Measurements from ENCODE around the gene GSDME. TPM values are rescaled to one million over a fixed set of nuclear protein-coding genes. Genes with fewer than 3 reads are reported as not detected.
A peak's percentile ranks its signal among the peaks of the same experiment; 100 is the strongest.

GSDME gene
- total RNA-seq, 2 donors from 2014 or later = 3.5 to 5.2 TPM

DNA sequence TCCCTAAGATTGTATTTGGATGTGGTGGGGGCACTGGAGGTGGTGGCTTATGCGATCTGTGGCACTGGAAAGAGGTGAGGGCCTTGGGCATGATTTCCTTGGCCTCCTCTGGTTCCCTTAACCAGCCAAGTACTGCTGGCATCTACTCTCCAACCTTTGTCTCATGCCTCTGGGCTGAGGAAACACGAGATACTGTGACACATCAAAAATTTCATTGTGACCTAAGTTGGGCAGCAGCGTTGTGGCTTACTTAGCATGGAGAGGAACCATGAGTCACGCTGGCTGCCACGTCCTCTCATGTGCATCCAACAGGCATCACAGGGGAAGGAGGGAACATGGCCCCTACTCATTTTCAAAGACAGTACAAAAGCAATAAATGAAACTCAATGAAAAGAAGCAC lies 29.7 kb upstream of the GSDME start:
- peaks cover 5% of the 10 kb centered on the region for H3K36me3 Mint-ChIP-seq
- peak; percentile 71 for DNase-seq (ENCODE audit: low spot score)
- H3K4me3 Mint-ChIP-seq = peak overlapping the region; percentile 72
- H3K4me1 Mint-ChIP-seq (ENCODE audit: low read depth in 2 of 2) = peaks cover 27 to 40% of the 10 kb centered on the region in 2 donors
- H3K9me3 Mint-ChIP-seq = no peaks in the 10 kb centered on the region
- H3K27me3 Mint-ChIP-seq = no peaks in the 10 kb centered on the region
- peak overlapping the region; percentile 90 to 94 for H3K27ac Mint-ChIP-seq
- ATAC-seq = peak; percentile 88

- peaks cover 27 to 40% of the 10 kb centered on the region in 2 donors for H3K4me1 Mint-ChIP-seq (ENCODE audit: low read depth in 2 of 2)
- H3K27me3 Mint-ChIP-seq = no peaks in the 10 kb centered on the region
- H3K36me3 Mint-ChIP-seq = peaks cover 5% of the 10 kb centered on the region
- ATAC-seq (peak; percentile 77 to 81), DNase-seq (ENCODE audit: low spot score) (peak; percentile 67)
- H3K27ac Mint-ChIP-seq = peak overlapping the region; percentile 90 to 94
- no peaks in the 10 kb centered on the region for H3K9me3 Mint-ChIP-seq
- H3K4me3 Mint-ChIP-seq = peak overlapping the region; percentile 72
Measured at GRCh38 chr7:24786306-24786705, 29.0 kb upstream of the GSDME start.

- DNase-seq (ENCODE audit: low spot score) (no peak), ATAC-seq (no peak)
- peaks cover 24 to 36% of the 10 kb centered on the region in 2 donors for H3K4me1 Mint-ChIP-seq (ENCODE audit: low read depth in 2 of 2)
- no peak overlapping the region for H3K4me3 Mint-ChIP-seq
- H3K36me3 Mint-ChIP-seq = peaks cover 5% of the 10 kb centered on the region
- H3K27me3 Mint-ChIP-seq = no peaks in the 10 kb centered on the region
- H3K9me3 Mint-ChIP-seq = no peaks in the 10 kb centered on the region
- H3K27ac Mint-ChIP-seq = no peak overlapping the region
Measured at GRCh38 chr7:24784277-24784676, 27.0 kb upstream of the GSDME start.

- Mint-ChIP-seq H3K4me3 (no peak overlapping the region), H3K9me3 (no peaks in the 10 kb centered on the region), H3K36me3 (peaks cover 5% of the 10 kb centered on the region), H3K27ac (peak overlapping the region in 1 of 2 donors; percentile 41), H3K4me1 (ENCODE audit: low read depth in 2 of 2) (peaks cover 25 to 35% of the 10 kb centered on the region in 2 donors), H3K27me3 (no peaks in the 10 kb centered on the region)
- DNase-seq (ENCODE audit: low spot score) (no peak), ATAC-seq (no peak)
Measured at GRCh38 chr7:24783698-24784097, 26.4 kb upstream of the GSDME start.

DNA sequence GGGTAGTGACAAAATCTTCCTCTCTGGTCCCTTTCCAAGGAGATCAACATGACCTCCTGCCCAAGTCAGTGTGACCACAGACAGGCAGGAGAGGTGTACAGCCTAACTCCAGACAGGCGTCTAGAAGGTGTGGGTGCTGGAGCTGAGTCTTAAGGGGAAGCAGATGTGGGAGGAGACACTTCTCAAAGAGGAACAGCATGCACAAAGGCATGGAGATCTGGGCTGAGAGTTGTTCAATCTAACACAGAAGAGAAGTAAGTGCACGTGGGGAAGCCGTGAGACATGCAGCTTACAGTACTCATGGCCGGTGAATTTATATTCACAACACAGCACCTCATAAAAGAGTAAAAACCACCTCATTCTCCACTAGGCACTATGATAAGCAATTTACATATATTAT lies 23.8 kb upstream of the GSDME start:
- ATAC-seq (no peak), DNase-seq (ENCODE audit: low spot score) (no peak)
- Mint-ChIP-seq H3K27me3 (no peaks in the 10 kb centered on the region), H3K27ac (no peak overlapping the region), H3K4me1 (ENCODE audit: low read depth in 2 of 2) (peaks cover 12 to 17% of the 10 kb centered on the region in 2 donors), H3K4me3 (no peak overlapping the region), H3K36me3 (peaks cover 5% of the 10 kb centered on the region), H3K9me3 (no peaks in the 10 kb centered on the region)

GRCh38 chr7:24779283-24779655 lies 22.0 kb upstream of the GSDME start:
- H3K27ac Mint-ChIP-seq = no peak overlapping the region
- H3K4me1 Mint-ChIP-seq (ENCODE audit: low read depth in 2 of 2) = peaks cover 8 to 11% of the 10 kb centered on the region in 2 donors
- H3K27me3 Mint-ChIP-seq = no peaks in the 10 kb centered on the region
- ATAC-seq (no peak), DNase-seq (ENCODE audit: low spot score) (no peak)
- H3K9me3 Mint-ChIP-seq = no peaks in the 10 kb centered on the region
- H3K4me3 Mint-ChIP-seq = peak overlapping the region; percentile 4
- H3K36me3 Mint-ChIP-seq = no peaks in the 10 kb centered on the region

DNA sequence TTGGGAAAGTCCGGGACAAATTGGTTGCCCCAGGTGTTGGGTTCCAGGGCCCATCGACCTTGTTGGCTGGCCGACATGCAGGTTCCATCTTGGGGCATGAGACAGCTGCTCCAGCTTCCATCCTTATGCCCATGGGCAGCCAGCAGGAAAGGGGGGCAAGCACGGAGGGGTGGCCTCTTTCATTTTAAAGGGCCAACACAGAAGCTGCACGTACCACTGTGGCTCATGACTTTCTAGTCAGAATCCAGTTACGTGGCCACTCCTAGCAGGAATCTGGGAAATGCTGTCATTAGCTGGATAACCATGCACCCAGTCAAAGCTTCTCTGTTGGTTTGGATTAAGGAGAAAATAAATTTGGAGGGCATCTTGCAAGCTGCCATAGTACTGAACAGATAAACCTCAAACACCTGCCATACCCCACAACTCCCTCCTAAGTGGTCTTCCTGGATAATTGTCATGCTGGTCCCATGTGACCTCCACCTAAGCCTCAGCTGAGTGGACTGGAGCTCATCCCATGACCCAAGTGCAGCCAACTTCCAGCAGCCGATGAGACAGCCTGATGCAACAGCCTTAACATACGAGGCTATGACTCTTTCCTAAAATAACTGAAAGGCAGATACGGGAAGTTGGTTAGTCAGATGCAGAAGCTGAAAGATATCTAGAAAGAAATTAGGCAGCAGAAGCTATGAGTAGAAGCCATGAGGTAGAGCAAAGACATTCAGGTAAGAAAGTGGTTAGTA lies 21.4 kb upstream of the GSDME start:
- peak; percentile 56 to 73 for ATAC-seq

GRCh38 chr7:24777806-24778205 lies 20.5 kb upstream of the GSDME start:
- Mint-ChIP-seq H3K27me3 (no peaks in the 10 kb centered on the region), H3K4me3 (no peak overlapping the region), H3K27ac (peak overlapping the region in 1 of 2 donors; percentile 8), H3K36me3 (no peaks in the 10 kb centered on the region), H3K4me1 (ENCODE audit: low read depth in 2 of 2) (peaks cover 5 to 13% of the 10 kb centered on the region in 2 donors), H3K9me3 (no peaks in the 10 kb centered on the region)
- DNase-seq (ENCODE audit: low spot score) (no peak), ATAC-seq (no peak)

More for the DNA sequence above, 21.4 kb upstream of the GSDME start:
- peak overlapping the region; percentile 4 for H3K4me3 Mint-ChIP-seq
- H3K9me3 Mint-ChIP-seq = no peaks in the 10 kb centered on the region
- H3K27ac Mint-ChIP-seq = no peak overlapping the region
- no peaks in the 10 kb centered on the region for H3K36me3 Mint-ChIP-seq
- H3K4me1 Mint-ChIP-seq (ENCODE audit: low read depth in 2 of 2) = peaks cover 9 to 11% of the 10 kb centered on the region in 2 donors
- no peaks in the 10 kb centered on the region for H3K27me3 Mint-ChIP-seq
- no peak for DNase-seq (ENCODE audit: low spot score)

DNA sequence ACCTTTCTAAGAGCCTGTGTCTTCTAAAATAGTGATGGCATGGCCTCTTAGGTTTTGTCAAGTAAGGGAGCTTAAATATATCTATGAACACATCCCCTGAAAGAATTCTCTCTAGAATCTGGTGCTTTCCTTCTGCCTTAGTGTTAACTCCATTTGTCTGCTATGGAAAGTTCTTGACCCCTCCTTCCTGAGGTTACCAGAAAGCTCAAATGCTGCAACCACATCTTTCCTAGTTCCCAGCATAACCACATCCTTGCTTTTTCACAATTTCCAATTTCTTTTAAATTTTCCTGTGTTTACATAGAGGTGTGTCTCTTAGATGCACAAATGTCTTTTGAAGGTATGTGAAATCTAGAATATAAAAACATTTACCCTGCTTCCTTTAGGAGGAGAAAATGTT lies 16.4 kb upstream of the GSDME start:
- H3K27me3 Mint-ChIP-seq = peaks cover 0 to 7% of the 10 kb centered on the region in 2 donors
- H3K4me3 Mint-ChIP-seq = no peak overlapping the region
- H3K36me3 Mint-ChIP-seq = peaks cover 6% of the 10 kb centered on the region
- no peaks in the 10 kb centered on the region for H3K9me3 Mint-ChIP-seq
- no peak overlapping the region for H3K27ac Mint-ChIP-seq
- ATAC-seq = no peak
- DNase-seq (ENCODE audit: low spot score) = no peak
- peaks cover 0 to 6% of the 10 kb centered on the region in 2 donors for H3K4me1 Mint-ChIP-seq (ENCODE audit: low read depth in 2 of 2)

DNA sequence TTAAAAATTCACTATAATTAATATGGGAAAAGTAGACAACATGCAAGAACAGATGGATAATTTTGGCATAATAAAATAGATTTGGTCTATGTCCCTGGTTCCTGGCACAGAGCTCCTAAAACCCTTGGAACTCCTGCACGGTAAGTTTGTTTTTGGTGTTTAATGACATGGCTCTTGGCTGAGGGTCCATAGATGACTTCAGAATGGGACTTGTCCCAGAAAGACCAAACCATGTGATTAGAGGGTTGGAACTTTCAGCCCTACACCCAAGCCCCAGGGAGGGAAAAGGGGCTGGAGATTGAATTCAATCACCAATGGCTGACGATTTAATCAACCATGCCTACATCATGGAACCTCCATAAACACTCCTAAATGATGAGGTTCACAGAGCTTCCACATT lies 12.6 kb upstream of the GSDME start:
- DNase-seq (ENCODE audit: low spot score) (no peak), ATAC-seq (no peak)
- Mint-ChIP-seq H3K36me3 (peaks cover 6% of the 10 kb centered on the region), H3K4me3 (no peak overlapping the region), H3K27me3 (peaks cover 9 to 13% of the 10 kb centered on the region in 2 donors), H3K9me3 (no peaks in the 10 kb centered on the region), H3K4me1 (ENCODE audit: low read depth in 2 of 2) (peaks cover 0 to 6% of the 10 kb centered on the region in 2 donors), H3K27ac (no peak overlapping the region)

DNA sequence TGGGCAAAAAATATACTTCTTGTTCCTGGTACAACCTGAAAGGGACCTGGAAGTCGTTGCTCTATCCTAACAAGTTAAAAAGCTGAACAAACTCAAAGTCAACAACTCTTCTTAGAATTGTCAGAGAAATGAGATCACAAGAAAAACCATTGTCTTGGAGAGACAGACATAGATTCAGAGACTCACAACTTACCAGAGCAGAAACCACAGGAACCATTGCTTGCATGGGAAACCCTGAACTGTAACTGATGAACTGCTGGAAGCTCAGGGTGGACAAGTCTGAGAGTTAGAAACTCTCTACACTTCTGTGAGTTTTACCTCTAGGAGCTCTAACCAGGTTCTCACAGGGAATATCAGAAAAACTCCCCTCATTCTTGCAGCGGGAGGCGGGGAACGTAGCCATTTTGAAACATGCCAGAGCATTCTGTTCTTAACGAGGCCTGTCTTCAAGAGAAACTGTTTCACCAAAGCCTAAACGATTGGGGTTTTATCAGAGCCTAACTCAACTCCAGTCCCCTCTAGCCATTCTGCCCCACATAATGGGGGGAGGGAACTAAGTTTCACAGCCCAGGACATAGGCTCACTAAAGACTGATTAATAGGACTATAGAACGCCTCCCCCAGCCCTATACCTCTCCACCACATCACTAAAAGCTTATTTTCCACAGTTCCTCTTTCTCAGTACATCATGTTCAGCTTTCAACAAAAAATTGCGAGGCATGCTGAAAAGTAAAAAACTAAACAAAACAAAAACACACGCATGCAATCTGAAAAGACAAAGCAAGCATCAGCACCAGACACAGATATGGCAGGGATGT lies 12.0 kb upstream of the GSDME start:
- H3K9me3 Mint-ChIP-seq = no peaks in the 10 kb centered on the region
- ATAC-seq (no peak), DNase-seq (ENCODE audit: low spot score) (no peak)
- H3K4me1 Mint-ChIP-seq (ENCODE audit: low read depth in 2 of 2) = peaks cover 0 to 6% of the 10 kb centered on the region in 2 donors
- peaks cover 6% of the 10 kb centered on the region for H3K36me3 Mint-ChIP-seq
- H3K27ac Mint-ChIP-seq = no peak overlapping the region
- H3K27me3 Mint-ChIP-seq = peaks cover 12 to 13% of the 10 kb centered on the region in 2 donors
- H3K4me3 Mint-ChIP-seq = no peak overlapping the region

- H3K4me3 Mint-ChIP-seq = no peak overlapping the region
- no peaks in the 10 kb centered on the region for H3K4me1 Mint-ChIP-seq (ENCODE audit: low read depth in 2 of 2)
- ATAC-seq (no peak), DNase-seq (ENCODE audit: low spot score) (no peak)
- H3K27me3 Mint-ChIP-seq = peaks cover 17 to 18% of the 10 kb centered on the region in 2 donors
- peaks cover 6% of the 10 kb centered on the region for H3K36me3 Mint-ChIP-seq
- no peaks in the 10 kb centered on the region for H3K9me3 Mint-ChIP-seq
- no peak overlapping the region for H3K27ac Mint-ChIP-seq
Measured at GRCh38 chr7:24767878-24768569, 10.8 kb upstream of the GSDME start.

GRCh38 chr7:24764972-24765744 lies 7.9 kb upstream of the GSDME start:
- DNase-seq (ENCODE audit: low spot score) (no peak), ATAC-seq (no peak)
- Mint-ChIP-seq H3K4me3 (no peak overlapping the region), H3K4me1 (ENCODE audit: low read depth in 2 of 2) (no peaks in the 10 kb centered on the region), H3K27ac (no peak overlapping the region), H3K9me3 (no peaks in the 10 kb centered on the region), H3K36me3 (no peaks in the 10 kb centered on the region), H3K27me3 (peaks cover 15 to 19% of the 10 kb centered on the region in 2 donors)
